GM10266 (cell line): ENCODE measurements around the gene GSTO1.

Experiments
- DNase-seq: peaks from one replicate; pipeline ENCODE4 v3.0.0; 2012; ENCODE audit errors: extremely low spot score
- CTCF ChIP-seq: IDR thresholded peaks from 2 replicates; pipeline ENCODE4 v1.5.1; 2012; ENCODE audit warnings: mild to moderate bottlenecking, low read depth; ENCODE audit not compliant: control insufficient read depth, insufficient read depth; ENCODE audit errors: missing control alignments

The GSTO1 gene

DNA sequence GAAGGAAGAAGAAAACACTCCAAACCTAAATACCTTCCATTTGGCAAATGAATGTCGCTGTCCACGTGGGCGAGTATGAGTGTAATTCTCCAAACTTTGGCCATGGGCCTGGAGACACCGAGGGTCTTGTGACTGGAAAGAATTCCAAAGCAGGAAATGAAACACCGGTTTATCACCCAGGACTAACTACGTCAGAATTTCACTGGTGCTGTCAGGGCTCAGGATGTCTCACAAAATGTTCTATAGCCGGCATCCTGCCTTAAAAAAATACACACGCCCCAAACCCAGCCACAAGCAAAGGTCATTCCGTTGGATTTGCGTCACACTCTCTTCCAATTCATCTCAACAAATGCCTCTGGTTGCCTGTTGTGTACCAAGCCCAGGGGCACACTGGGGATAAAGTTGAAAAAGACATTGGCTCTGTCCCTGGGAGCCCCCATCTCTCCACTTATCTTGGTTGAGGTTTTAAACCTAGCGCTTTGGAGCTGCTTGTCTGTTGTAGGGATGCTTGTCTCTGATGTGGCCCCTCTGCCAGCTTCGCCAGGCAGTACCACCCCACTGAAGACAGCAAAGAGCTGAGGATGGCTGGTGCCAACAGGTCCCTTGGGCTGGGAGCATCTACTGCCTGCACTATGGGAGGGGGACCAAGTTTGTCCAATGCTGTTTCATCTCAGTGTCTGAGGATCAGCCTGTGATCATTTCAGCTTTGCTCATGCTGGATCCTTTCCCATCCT, 45.5 kb downstream of the GSTO1 start:
- TF ChIP-seq CTCF = no peak
- DNase-seq = no peak

- no peak for DNase-seq
- no peak for TF ChIP-seq CTCF
These were observed 46.1 kb downstream of the GSTO1 start for GRCh38 chr10:104300736-104301292.

DNA sequence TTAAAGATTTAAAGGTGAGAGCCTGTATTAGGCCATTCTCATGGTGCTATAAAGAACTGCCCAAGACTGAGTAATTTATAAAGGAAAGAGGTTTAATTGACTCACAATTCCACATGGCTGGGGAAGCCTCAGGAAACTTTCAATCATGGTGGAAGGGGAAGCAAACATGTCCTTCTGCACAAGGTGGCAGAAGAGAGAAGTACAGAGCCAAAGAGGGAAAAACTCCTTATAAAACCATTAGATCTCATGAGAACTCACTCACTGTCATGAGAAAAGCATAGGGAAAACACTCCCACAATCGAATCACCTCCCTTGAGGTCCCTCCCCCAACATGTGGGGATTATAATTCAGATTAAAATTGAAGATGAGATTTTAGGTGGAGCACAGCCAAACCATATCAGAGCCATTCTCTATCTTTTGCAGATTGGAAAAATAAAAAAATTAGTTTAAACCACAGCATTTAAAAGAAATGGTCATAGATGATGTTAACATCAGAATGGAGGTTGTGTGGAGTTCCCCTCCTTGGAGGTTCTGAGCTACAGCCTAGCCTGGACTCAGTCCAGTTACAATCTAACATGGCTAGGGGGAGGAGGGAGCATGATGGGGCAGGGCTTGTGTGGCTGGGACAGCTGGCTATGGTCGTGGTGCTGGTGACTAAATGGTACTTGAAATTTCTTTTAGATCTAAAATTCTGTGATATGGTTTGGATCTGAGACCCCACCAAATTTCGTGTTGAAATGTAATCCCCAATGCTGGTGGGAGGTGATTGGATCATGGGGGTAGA, 47.4 kb downstream of the GSTO1 start:
- TF ChIP-seq CTCF = no peak
- no peak for DNase-seq

DNA sequence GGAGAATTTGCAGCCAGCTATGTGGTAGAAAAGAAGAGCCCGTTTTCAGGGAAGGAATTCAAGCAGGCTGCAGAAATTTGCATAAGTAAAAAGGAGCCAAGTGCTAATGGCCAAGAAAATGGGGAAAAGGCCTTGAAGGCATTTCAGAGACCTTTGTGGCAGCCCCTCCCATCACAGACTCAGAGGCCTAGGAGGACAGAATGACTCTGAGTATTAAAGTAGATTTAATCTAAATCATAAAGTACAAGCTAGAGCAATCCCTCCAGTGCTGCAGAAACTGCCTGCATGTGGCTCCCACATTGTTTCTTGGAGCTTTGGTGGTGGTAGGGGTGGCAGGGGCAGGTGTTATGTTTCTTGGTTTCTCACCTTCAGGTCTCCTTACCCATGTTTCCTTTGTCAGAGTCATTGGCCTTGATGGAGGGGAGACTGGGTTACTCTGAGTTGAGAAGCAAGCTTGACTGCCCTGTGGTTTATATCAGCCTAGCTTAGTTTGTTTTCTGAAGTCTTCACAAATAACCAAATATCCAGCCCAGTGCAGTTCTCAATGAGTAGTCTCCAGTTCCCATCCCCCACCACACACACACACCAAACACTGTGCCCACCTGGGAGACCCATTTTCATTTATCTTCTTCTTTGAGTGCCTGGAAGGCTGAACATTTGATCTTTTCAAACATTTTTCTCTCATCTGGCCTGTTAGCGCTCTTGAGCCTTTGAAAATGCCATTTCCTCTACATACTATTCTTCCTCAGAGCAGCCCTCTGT, 49.1 kb downstream of the GSTO1 start:
- DNase-seq = no peak
- TF ChIP-seq CTCF = no peak

DNA sequence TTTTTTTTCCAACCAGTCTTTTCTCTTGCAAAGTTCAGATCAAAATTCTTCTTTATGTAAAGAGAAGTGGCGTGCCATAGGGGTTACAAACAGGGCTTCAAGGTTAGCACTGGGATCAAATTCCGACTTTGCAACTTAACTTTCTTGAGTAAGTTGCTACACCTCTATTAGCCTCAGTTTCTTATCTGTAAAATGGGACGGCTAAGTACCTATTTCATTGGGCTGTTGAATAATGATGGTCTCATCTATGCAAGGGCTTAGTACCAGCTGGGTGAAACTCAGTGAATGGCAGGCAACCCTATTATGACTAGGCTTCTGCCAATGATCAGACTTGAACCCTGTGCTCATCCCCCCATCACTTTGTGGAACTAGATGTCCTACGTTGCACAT, 49.7 kb downstream of the GSTO1 start:
- no peak for TF ChIP-seq CTCF
- no peak for DNase-seq

DNA sequence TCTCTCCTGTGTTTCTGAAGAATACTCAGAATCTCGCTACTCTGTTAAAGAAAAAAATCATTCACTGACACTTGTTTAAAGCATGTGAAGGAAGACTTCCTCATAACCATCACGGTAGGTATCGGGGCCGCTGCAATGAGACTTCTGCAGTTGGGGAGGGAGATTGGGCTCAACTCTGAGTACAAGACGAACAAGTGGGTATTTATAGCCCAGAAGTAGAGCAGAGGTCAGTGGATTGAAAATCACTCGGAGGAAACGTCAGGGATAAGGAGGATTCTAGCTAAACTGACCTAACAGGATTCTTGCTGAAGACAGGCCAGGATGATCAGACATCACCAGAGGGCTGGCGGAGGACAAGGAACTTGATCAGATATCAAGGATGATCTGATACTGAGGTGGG, 50.2 kb downstream of the GSTO1 start:
- no peak for DNase-seq
- TF ChIP-seq CTCF = no peak
